Psoas muscle (tissue), 8 donors: ENCODE results near the gene SLC8A3. TPM values are rescaled to one million over a fixed set of nuclear protein-coding genes. Genes with fewer than 3 reads are reported as not detected.

Experiments
- ATAC-seq, 4 donors: fragments of 200-7000 bp; cut with Tn5 transposase; one replicate each; pipeline ENCODE4 v1.9.1; 2020; ENCODE audit warnings: moderate library complexity in 3 of 4, mild to moderate bottlenecking in 2 of 4
- DNase-seq, 2 donors: peaks; one replicate each; pipeline ENCODE4 v3.0.0-alpha.2; 2020
- H3K27ac ChIP-seq: fragments of 200-600 bp; one replicate; pipeline ENCODE4 v1.8.0; 2022
- H3K27me3 ChIP-seq, 3 donors: fragments of 200-600 bp in 1 of 3; one replicate each; pipeline versions ENCODE4 v1.6.1 to v1.8.0; 2013 to 2022; ENCODE audit warnings: low read length in 2 of 3, mild to moderate bottlenecking in 2 of 3, moderate library complexity in 1 of 3; ENCODE audit not compliant: insufficient read depth in 3 of 3
- H3K36me3 ChIP-seq, 2 donors: fragments of 200-600 bp in 1 of 2; one replicate each; pipeline versions ENCODE4 v1.6.1 to v1.8.0; 2013 to 2022; ENCODE audit warnings: low read depth in 1 of 2, mild to moderate bottlenecking in 1 of 2, moderate library complexity in 1 of 2; ENCODE audit not compliant: insufficient read depth in 1 of 2
- H3K4me1 ChIP-seq: fragments of 200-600 bp; one replicate; pipeline ENCODE4 v1.8.0; 2022
- H3K4me3 ChIP-seq: fragments of 200-600 bp; one replicate; pipeline ENCODE4 v1.8.0; 2022; ENCODE audit warnings: mild to moderate bottlenecking
- H3K9me3 ChIP-seq: fragments of 200-600 bp; one replicate; pipeline ENCODE4 v1.8.0; 2022
- CTCF ChIP-seq: fragments of 200-600 bp; IDR thresholded peaks from one replicate; pipeline ENCODE4 v1.8.0; 2022; ENCODE audit warnings: antibody characterized with exemption
- WGBS, 3 donors: extraction: QIAGEN DNeasy Blood & Tissue Kit; methylation state at CpG; one replicate each; pipeline versions ENCODE4 v1.1.6 to v1.1.7; 2013; 5-methylcytosine and 5-hydroxymethylcytosine counted together
- intact Hi-C, 2 donors: fragments of 100-400 bp; cut with DNase I; formaldehyde crosslinking; loops; one replicate each; pipeline versions ENCODE4 v1.11.0 to v1.14.2; 2022
- polyA plus RNA-seq, 3 donors: library from polyadenylated mRNA; stranded (reverse); fragments of 200-250 nt; gene quantifications; one replicate each; pipeline ENCODE4 v1.2.3, GENCODE V29; 2013
- total RNA-seq, 4 donors: library from RNA; stranded (reverse); fragmentation: NEBNext Ultra II Directional in 2 of 4; extraction: Animal tissue kit (Norgen Biotek cat#: 25700) in 2 of 4; gene quantifications; one replicate each; pipeline versions ENCODE4 v1.2.1 to v1.2.4, GENCODE V29; 2021 to 2023
- donor health status: healthy with polysubstance abuse.
- donor health status: DM: no; HTN: no; CAD: no; lungs with moderate emphysema.
- donor health status: Bipolar disorder and iron deficiency.
- donor health status: healthy.
- donor health status: DM: yes; HTN: yes; CAD: no.
- donor health status: DM: no; HTN: no; CAD: no.
- donor health status: DM: no; HTN: no; CAD: no.
- donor health status: DM: yes; HTN: yes; CAD: no.

SLC8A3 gene
- total and polyA plus RNA-seq, 7 donors, result 10.8 to 53.6 (median 20.8) TPM

- no peak for TF ChIP-seq CTCF
- no peak overlapping the region for H3K4me3 ChIP-seq
- H3K27ac ChIP-seq, result no peak overlapping the region
- no peak for DNase-seq
- 82 to 85% (median 84%) methylated on average over 4 of the region's 4 CpGs for WGBS, 3 donors
- H3K27me3 ChIP-seq, result no peaks in the 10 kb centered on the region
- peaks cover 0 to 58% of the 10 kb centered on the region in 2 donors for H3K36me3 ChIP-seq
- no peak for ATAC-seq
- H3K9me3 ChIP-seq, result no peaks in the 10 kb centered on the region
- intact Hi-C loops, result loop anchor here (2.0 to 5.0 kb wide), 2 partner anchors 213 to 272 kb away; no protein-coding TSS in a partner anchor
- no peaks in the 10 kb centered on the region for H3K4me1 ChIP-seq
Measured at GRCh38 chr14:70045310-70045709, 143.4 kb downstream of the SLC8A3 start.

GRCh38 chr14:70043001-70043400 is 145.8 kb downstream of the SLC8A3 start:
- H3K4me3 ChIP-seq, result no peak overlapping the region
- H3K27me3 ChIP-seq, result peaks cover 0 to 2% (median 0%) of the 10 kb centered on the region in 3 donors
- TF ChIP-seq CTCF, result no peak
- ATAC-seq (peak in 2 of 4 donors; percentile 5 to 9), DNase-seq (no peak)
- H3K27ac ChIP-seq, result no peak overlapping the region
- H3K36me3 ChIP-seq, result peaks cover 0 to 35% of the 10 kb centered on the region in 2 donors
- 59 to 74% (median 71%) methylated on average over 2 of the region's 2 CpGs for WGBS, 3 donors
- H3K9me3 ChIP-seq, result no peaks in the 10 kb centered on the region
- no peaks in the 10 kb centered on the region for H3K4me1 ChIP-seq
- intact Hi-C loops, result no loop called here

- peaks cover 0 to 2% (median 0%) of the 10 kb centered on the region in 3 donors for H3K27me3 ChIP-seq
- ATAC-seq (no peak), DNase-seq (no peak)
- H3K36me3 ChIP-seq, result no peaks in the 10 kb centered on the region
- intact Hi-C loops, result no loop called here
- no peak for TF ChIP-seq CTCF
- H3K9me3 ChIP-seq, result no peaks in the 10 kb centered on the region
- WGBS, 3 donors, result 37 to 64% (median 45%) methylated on average over 1 of the region's 1 CpG
- H3K4me3 ChIP-seq, result no peak overlapping the region
- H3K4me1 ChIP-seq, result no peaks in the 10 kb centered on the region
- no peak overlapping the region for H3K27ac ChIP-seq
Measured at GRCh38 chr14:70036665-70037064, 152.1 kb downstream of the SLC8A3 start.

GRCh38 chr14:70034257-70034656 is 154.5 kb downstream of the SLC8A3 start:
- 69 to 90% (median 87%) methylated on average over 3 of the region's 3 CpGs for WGBS, 3 donors
- peaks cover 0 to 2% (median 0%) of the 10 kb centered on the region in 3 donors for H3K27me3 ChIP-seq

More at GRCh38 chr14:70034257-70034656, 154.5 kb downstream of the SLC8A3 start:
- intact Hi-C loops, result no loop called here
- H3K36me3 ChIP-seq, result no peaks in the 10 kb centered on the region
- no peaks in the 10 kb centered on the region for H3K4me1 ChIP-seq
- ATAC-seq (no peak), DNase-seq (no peak)
- no peak for TF ChIP-seq CTCF
- H3K27ac ChIP-seq, result no peak overlapping the region
- no peak overlapping the region for H3K4me3 ChIP-seq
- H3K9me3 ChIP-seq, result no peaks in the 10 kb centered on the region
